OCI-LY3 (cell line): ENCODE results near the gene ZBTB32.

ENCODE experiments used
- H2AFZ ChIP-seq: fragments of 200-600, 300-600 bp; shearing (Covaris generic); 2 replicates; pipeline ENCODE4 v1.6.0; 2014; ENCODE audit warnings: antibody characterized with exemption, low read depth, low read length
- H3K27ac ChIP-seq: fragments of 200-600, 300-600 bp; sonication (generic); 2 replicates; pipeline ENCODE4 v1.5.1; 2014; ENCODE audit warnings: mild to moderate bottlenecking, low read length, moderate library complexity, mixed read lengths
- H3K27me3 ChIP-seq: fragments of 200-600, 300-600 bp; sonication (generic); 2 replicates; pipeline ENCODE4 v1.6.1; 2014; ENCODE audit warnings: low read depth, low read length, mixed read lengths
- H3K36me3 ChIP-seq: fragments of 200-600, 300-600 bp; sonication (generic); replicated peaks from 2 replicates; pipeline ENCODE3; 2014; ENCODE audit warnings: low read depth, low read length, mixed read lengths
- H3K4me1 ChIP-seq: fragments of 300-600, 200-600 bp; sonication (generic); 2 replicates; pipeline ENCODE4 v1.6.1; 2014; ENCODE audit warnings: low read length, mixed read lengths
- H3K4me2 ChIP-seq: fragments of 200-600, 300-600 bp; sonication (generic); 2 replicates; pipeline ENCODE4 v1.6.1; 2014; ENCODE audit warnings: low read length, mixed read lengths
- H3K4me3 ChIP-seq: fragments of 300-600, 200-600 bp; sonication (generic); 2 replicates; pipeline ENCODE4 v1.5.1; 2014; ENCODE audit warnings: antibody characterized with exemption, mild to moderate bottlenecking, low read length, moderate library complexity
- H3K79me2 ChIP-seq: fragments of 300-600, 200-600 bp; shearing (Covaris generic); 2 replicates; pipeline ENCODE4 v1.6.1; 2014; ENCODE audit warnings: mild to moderate bottlenecking, low read length, mixed read lengths
- H3K9ac ChIP-seq: fragments of 300-600, 200-600 bp; shearing (Covaris generic); 2 replicates; pipeline ENCODE4 v1.6.0; 2014; ENCODE audit warnings: mild to moderate bottlenecking, low read length, moderate library complexity
- H3K9me3 ChIP-seq: fragments of 200-600, 300-600 bp; shearing (Covaris generic); 2 replicates; pipeline ENCODE4 v1.6.1; 2014; ENCODE audit warnings: low read length, mixed read lengths; ENCODE audit not compliant: insufficient read depth
- H4K20me1 ChIP-seq: fragments of 200-600, 300-600 bp; sonication (generic); 2 replicates; pipeline ENCODE4 v1.6.1; 2016; ENCODE audit warnings: low read length, mixed read lengths; ENCODE audit not compliant: insufficient read depth
- CTCF ChIP-seq: fragments of 200-600, 300-600 bp; sonication (generic); IDR thresholded peaks from 2 replicates; pipeline ENCODE4 v1.5.1; 2014; ENCODE audit warnings: antibody characterized with exemption, low read length, low read depth
- EZH2phosphoT487 ChIP-seq: fragments of 200-600 bp; shearing (Covaris generic); IDR thresholded peaks from 2 replicates; pipeline ENCODE4 v1.6.1; 2018; ENCODE audit warnings: antibody characterized with exemption, mixed run types, low read depth

ZBTB32 gene

GRCh38 chr19:35739275-35740107 lies 35.1 kb downstream of the ZBTB32 start:
- no peak overlapping the region for H2AFZ ChIP-seq
- H3K9me3 ChIP-seq: no peaks in the 10 kb centered on the region
- H3K79me2 ChIP-seq: peaks cover 2% of the 10 kb centered on the region; the same call in 1 of the 2 replicates
- H3K27ac ChIP-seq: no peak overlapping the region
- H3K4me2 ChIP-seq: peak overlapping the region; percentile 82
- H3K27me3 ChIP-seq: no peaks in the 10 kb centered on the region
- H4K20me1 ChIP-seq: peaks cover 9% of the 10 kb centered on the region; the same call in 1 of the 2 replicates
- peaks cover 32% of the 10 kb centered on the region for H3K4me1 ChIP-seq
- H3K9ac ChIP-seq: peak overlapping the region; percentile 63; the same call in 1 of the 2 replicates
- H3K36me3 ChIP-seq: peaks cover 34% of the 10 kb centered on the region
- H3K4me3 ChIP-seq: peak overlapping the region; percentile 82
- TF ChIP-seq CTCF: no peak
- TF ChIP-seq EZH2phosphoT487: no peak

GRCh38 chr19:35740108-35740422 lies 35.7 kb downstream of the ZBTB32 start:
- Histone ChIP-seq H3K4me2 (peak overlapping the region; percentile 82), H3K4me3 (peak overlapping the region; percentile 82), H3K27ac (peak overlapping the region; percentile 29), H3K79me2 (peaks cover 2% of the 10 kb centered on the region; the same call in 1 of the 2 replicates), H3K36me3 (peaks cover 30% of the 10 kb centered on the region), H4K20me1 (peaks cover 9% of the 10 kb centered on the region; the same call in 1 of the 2 replicates), H2AFZ (no peak overlapping the region), H3K4me1 (peaks cover 32% of the 10 kb centered on the region), H3K27me3 (no peaks in the 10 kb centered on the region), H3K9ac (peak overlapping the region; percentile 63), H3K9me3 (no peaks in the 10 kb centered on the region)
- TF ChIP-seq CTCF (no peak), EZH2phosphoT487 (no peak)

- peak overlapping the region; percentile 82 for H3K4me2 ChIP-seq
- peaks cover 3% of the 10 kb centered on the region; the same call in 1 of the 2 replicates for H3K79me2 ChIP-seq
- TF ChIP-seq EZH2phosphoT487 (no peak), CTCF (peak; percentile 40)
Measured at GRCh38 chr19:35740423-35741202, 36.3 kb downstream of the ZBTB32 start.

GRCh38 chr19:35741203-35741515 lies 36.8 kb downstream of the ZBTB32 start:
- H2AFZ ChIP-seq: no peak overlapping the region
- TF ChIP-seq EZH2phosphoT487 (no peak), CTCF (no peak; the same call in 1 of the 2 replicates)
- peak overlapping the region; percentile 82 for H3K4me2 ChIP-seq
- H3K79me2 ChIP-seq: peaks cover 9% of the 10 kb centered on the region
- H3K9me3 ChIP-seq: no peaks in the 10 kb centered on the region
- peak overlapping the region; percentile 77 for H3K9ac ChIP-seq
- H4K20me1 ChIP-seq: peaks cover 9% of the 10 kb centered on the region; the same call in 1 of the 2 replicates
- H3K4me1 ChIP-seq: peaks cover 34% of the 10 kb centered on the region
- H3K4me3 ChIP-seq: peak overlapping the region; percentile 82
- H3K27me3 ChIP-seq: no peaks in the 10 kb centered on the region
- H3K27ac ChIP-seq: peak overlapping the region; percentile 91
- H3K36me3 ChIP-seq: peaks cover 24% of the 10 kb centered on the region

More at GRCh38 chr19:35740423-35741202, 36.3 kb downstream of the ZBTB32 start:
- Histone ChIP-seq H3K9me3 (no peaks in the 10 kb centered on the region), H4K20me1 (peaks cover 9% of the 10 kb centered on the region; the same call in 1 of the 2 replicates), H3K27me3 (no peaks in the 10 kb centered on the region), H3K4me3 (peak overlapping the region; percentile 82), H3K36me3 (peaks cover 25% of the 10 kb centered on the region), H3K9ac (peak overlapping the region; percentile 77), H2AFZ (peak overlapping the region; percentile 33; the same call in 1 of the 2 replicates), H3K4me1 (peaks cover 32% of the 10 kb centered on the region), H3K27ac (peak overlapping the region; percentile 91)
